Testis (tissue), 3 donors: Measurements from ENCODE around the gene SIPA1. TPM values are rescaled to one million over a fixed set of nuclear protein-coding genes. Genes with fewer than 3 reads are reported as not detected.

Experiments used
- DNase-seq: peaks from one replicate; pipeline ENCODE4 v3.0.0-alpha.2; 2019
- H3K27ac ChIP-seq, 2 donors: fragments of 200-600 bp; sonication (generic); one replicate each; pipeline ENCODE4 v1.5.1; 2019
- H3K27me3 ChIP-seq: fragments of 200-600 bp; sonication (generic); one replicate; pipeline ENCODE4 v1.5.1; 2019
- H3K36me3 ChIP-seq: fragments of 200-600 bp; sonication (generic); one replicate; pipeline ENCODE4 v1.5.1; 2017; ENCODE audit warnings: low read depth; ENCODE audit errors: missing control alignments
- H3K4me1 ChIP-seq: fragments of 200-600 bp; sonication (generic); one replicate; pipeline ENCODE4 v1.5.1; 2019
- H3K4me3 ChIP-seq, 2 donors: fragments of 200-600 bp; sonication (generic); one replicate each; pipeline ENCODE4 v1.5.1; 2017 to 2019
- H3K9me3 ChIP-seq: fragments of 200-600 bp; sonication (generic); one replicate; pipeline ENCODE4 v1.5.1; 2017
- CTCF ChIP-seq, 3 experiments: fragments of 450-650 bp in 2 of 3; fragments of 200-600 bp in 1 of 3; sonication (generic) in 1 of 3; IDR thresholded peaks; one replicate each; pipeline ENCODE4 v1.5.1; 2016 to 2019; ENCODE audit warnings: antibody characterized with exemption in 3 of 3, mild to moderate bottlenecking in 2 of 3, moderate library complexity in 1 of 3
- POLR2A ChIP-seq: fragments of 450-650 bp; IDR thresholded peaks from one replicate; pipeline ENCODE4 v1.6.1; 2017; ENCODE audit warnings: antibody characterized with exemption, mild to moderate bottlenecking, moderate library complexity
- WGBS, 2 donors: methylation state at CpG; one replicate each; pipeline ENCODE4 v1.1.5; 2018; 5-methylcytosine and 5-hydroxymethylcytosine counted together
- intact Hi-C: fragments of 100-400 bp; cut with DNase I; formaldehyde crosslinking; loops from one replicate; pipeline ENCODE4 v1.15.1; 2023; ENCODE audit warnings: low total_unique reads
- polyA plus RNA-seq: library from polyadenylated mRNA; stranded (reverse); fragments of 350-450 nt; fragmentation: Illumina TruSeq; extraction: RNeasy Lipid Tissue Mini Kit (QIAGEN cat#74804); gene quantifications from one replicate; pipeline ENCODE4 v1.2.3, GENCODE V29; 2014; ENCODE audit warnings: low read depth, low replicate concordance; ENCODE audit not compliant: insufficient read depth
- total RNA-seq, 2 donors: library from RNA; depleted of rRNA; stranded (reverse); fragments of >200 nt; gene quantifications; one replicate each; pipeline ENCODE4 v1.2.3, GENCODE V29; 2016

The SIPA1 gene
- total and polyA plus RNA-seq, 3 donors from 2014 or later: 15.2 to 29.0 (median 23.5) TPM

GRCh38 chr11:65615950-65616574 lies 21.8 kb upstream of the SIPA1 start:
- H3K27ac ChIP-seq: peak overlapping the region; percentile 51 to 78
- no peaks in the 10 kb centered on the region for H3K9me3 ChIP-seq
- no peaks in the 10 kb centered on the region for H3K27me3 ChIP-seq
- peaks cover 39% of the 10 kb centered on the region for H3K4me1 ChIP-seq
- peak overlapping the region; percentile 73 to 83 for H3K4me3 ChIP-seq
- TF ChIP-seq CTCF (IDR thresholded peaks at IDR 0.05): no peak
- no peak for TF ChIP-seq POLR2A
- no peaks in the 10 kb centered on the region for H3K36me3 ChIP-seq
- intact Hi-C loops: no loop called here
- WGBS, 2 donors: 0 to 1% methylated on average over 9 to 14 of the region's 50 CpGs
- DNase-seq: peak; percentile 50

- Histone ChIP-seq H3K27me3 (no peaks in the 10 kb centered on the region), H3K36me3 (no peaks in the 10 kb centered on the region), H3K9me3 (no peaks in the 10 kb centered on the region), H3K4me3 (peak overlapping the region; percentile 73 to 83), H3K27ac (peak overlapping the region in 1 of 2 donors; percentile 78), H3K4me1 (peaks cover 34% of the 10 kb centered on the region)
- DNase-seq: no peak
- TF ChIP-seq POLR2A (no peak), CTCF (IDR thresholded peaks at IDR 0.05) (no peak)
- 33 to 55% methylated on average over 10 of the region's 10 CpGs for WGBS, 2 donors
- intact Hi-C loops: no loop called here
Measured at GRCh38 chr11:65616575-65617001, 21.3 kb upstream of the SIPA1 start.

DNA sequence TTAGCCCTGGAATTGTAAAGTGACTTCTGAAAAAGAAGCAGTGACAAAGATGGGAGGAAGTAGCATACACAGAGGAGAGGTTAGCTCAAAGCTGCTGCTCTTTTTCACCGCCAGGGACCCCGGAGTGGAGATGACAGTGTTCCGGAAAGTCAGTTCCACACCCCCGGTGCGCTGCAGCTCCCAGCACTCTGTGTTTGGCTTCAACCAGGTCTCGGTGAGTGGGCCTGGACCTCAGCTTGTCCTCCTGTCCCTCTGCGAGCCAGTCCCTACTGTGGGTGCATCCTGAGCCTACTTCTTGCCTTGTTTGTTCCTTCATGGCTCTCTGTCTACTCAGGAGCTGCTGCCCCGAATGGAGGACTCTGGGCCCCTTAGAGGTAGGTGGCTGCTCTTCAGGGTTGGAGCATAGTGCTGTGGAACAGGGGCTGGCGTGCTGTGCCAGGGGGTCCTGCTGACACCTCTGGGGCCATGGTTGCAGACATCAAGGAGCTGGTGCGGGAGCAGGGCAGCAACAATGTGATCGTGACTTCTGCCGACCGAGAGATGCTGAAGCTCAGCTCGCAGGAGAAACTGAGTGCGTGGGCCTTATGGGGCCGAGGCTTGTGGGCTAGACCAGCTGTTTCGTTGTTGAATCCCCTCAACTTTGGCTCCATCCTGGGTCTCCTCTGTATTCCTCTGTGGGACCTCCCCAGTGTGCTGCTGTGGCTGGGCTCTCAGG lies 20.6 kb upstream of the SIPA1 start:
- no peaks in the 10 kb centered on the region for H3K9me3 ChIP-seq
- DNase-seq: no peak
- intact Hi-C loops: no loop called here
- no peaks in the 10 kb centered on the region for H3K36me3 ChIP-seq
- H3K4me3 ChIP-seq: no peak overlapping the region
- no peaks in the 10 kb centered on the region for H3K27me3 ChIP-seq
- TF ChIP-seq POLR2A: no peak
- TF ChIP-seq CTCF (IDR thresholded peaks at IDR 0.05): no peak
- 83 to 86% methylated on average over 11 to 17 of the region's 17 CpGs for WGBS, 2 donors
- no peak overlapping the region for H3K27ac ChIP-seq
- H3K4me1 ChIP-seq: peaks cover 27% of the 10 kb centered on the region

DNA sequence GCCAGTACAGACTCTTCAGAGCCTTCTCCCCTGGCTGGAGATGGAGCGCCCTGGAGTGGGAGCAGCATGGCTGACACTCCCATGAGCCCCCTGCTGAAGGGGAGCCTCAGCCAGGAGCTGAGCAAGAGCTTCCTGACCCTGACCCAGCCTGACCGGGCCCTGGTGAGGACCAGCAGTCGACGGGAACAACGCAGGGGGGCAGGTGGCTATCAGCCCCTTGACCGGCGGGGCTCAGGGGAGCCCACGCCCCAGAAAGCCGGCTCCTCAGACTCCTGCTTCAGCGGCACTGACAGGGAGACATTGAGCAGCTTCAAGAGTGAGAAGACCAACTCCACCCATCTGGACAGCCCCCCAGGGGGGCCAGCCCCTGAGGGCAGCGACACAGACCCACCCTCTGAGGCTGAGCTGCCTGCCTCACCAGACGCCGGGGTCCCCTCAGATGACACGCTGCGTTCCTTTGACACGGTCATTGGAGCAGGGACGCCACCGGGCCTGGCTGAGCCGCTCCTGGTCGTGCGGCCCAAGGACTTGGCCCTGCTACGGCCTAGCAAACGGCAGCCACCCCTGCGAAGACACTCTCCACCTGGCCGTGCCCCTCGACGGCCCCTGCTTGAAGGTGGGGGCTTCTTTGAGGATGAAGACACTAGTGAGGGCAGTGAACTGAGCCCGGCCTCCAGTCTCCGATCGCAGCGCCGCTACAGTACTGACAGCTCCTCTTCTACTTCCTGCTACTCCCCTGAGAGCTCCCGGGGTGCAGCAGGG lies 19.7 kb upstream of the SIPA1 start:
- 87 to 91% methylated on average over 11 to 33 of the region's 33 CpGs for WGBS, 2 donors

More for the DNA sequence above, 19.7 kb upstream of the SIPA1 start:
- Histone ChIP-seq H3K4me3 (no peak overlapping the region), H3K9me3 (no peaks in the 10 kb centered on the region), H3K4me1 (peaks cover 19% of the 10 kb centered on the region), H3K27me3 (no peaks in the 10 kb centered on the region), H3K27ac (no peak overlapping the region), H3K36me3 (no peaks in the 10 kb centered on the region)
- intact Hi-C loops: no loop called here
- TF ChIP-seq CTCF (IDR thresholded peaks at IDR 0.05) (no peak), POLR2A (no peak)
- no peak for DNase-seq
